ENCODE measurements around the gene HGS.
"Not testable (repeated sequence)": the region's sequence is repeated elsewhere in the genome, so short reads cannot be mapped to it uniquely, and the experiment has no call there.

HGS gene

DNA sequence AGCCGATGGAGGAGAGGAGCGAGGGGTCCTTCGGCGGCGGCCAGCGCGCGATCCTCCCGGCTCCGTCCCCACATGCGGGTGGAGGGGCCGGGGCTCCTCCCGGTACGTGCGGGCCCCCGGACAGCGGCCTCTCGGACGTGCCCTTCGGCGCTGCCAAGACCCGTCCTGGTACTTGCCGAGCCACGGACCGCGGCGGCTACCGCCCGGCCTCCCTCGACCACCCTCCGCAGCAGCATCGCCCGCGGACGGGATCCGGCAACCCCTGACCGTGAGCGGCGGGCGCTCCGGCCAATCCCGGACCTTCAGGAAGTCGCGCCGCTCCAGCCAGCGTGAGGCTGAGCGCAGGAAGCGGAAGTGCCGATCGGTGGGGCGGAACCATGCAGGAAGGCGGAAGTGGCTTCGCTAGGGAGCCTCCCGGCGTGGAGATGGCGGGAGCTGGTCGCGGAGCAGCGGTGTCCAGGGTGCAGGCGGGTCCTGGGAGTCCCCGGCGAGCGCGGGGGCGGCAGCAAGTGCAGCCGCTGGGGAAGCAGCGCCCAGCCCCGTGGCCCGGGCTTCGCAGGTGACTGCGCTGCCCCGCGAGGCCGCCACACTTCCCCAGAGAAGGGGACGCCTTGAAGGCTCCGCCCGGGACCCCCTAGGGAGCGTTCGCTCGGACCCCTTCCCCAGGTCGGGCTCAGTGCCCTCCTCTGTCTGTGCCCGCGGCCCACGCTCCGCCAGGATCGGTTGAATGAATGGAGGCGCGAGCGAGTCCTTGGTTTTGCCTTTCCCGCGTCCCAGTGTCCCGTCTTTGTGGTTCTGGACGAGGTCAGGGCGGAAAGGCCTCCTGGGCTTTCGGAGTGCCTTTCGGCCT lies 17.2 kb upstream of the HGS start, which contains the start of the genes CCDC137 and OXLD1:
Gene CCDC137 (plus strand): TSS at position 396 of the 850 bp plus-strand sequence. CDS start 30 bp downstream, at position 426.
Gene OXLD1 (minus strand): TSS at position 264 of the 850 bp plus-strand sequence. CDS start 28 bp downstream, at position 236.
- Histone ChIP-seq H3K4me3 (ENCODE audit: insufficient read length, low read depth) (peak within 1 kb of the TSS; percentile 93), H3K36me3 (ENCODE audit: insufficient read depth, insufficient read length, low read length) (peaks cover 59% of the 10 kb centered on the region), H3K27me3 (ENCODE audit: insufficient read depth, insufficient read length) (no peaks in the 10 kb centered on the region), H3K9ac (ENCODE audit: insufficient read length, low read depth) (peak within 1 kb of the TSS; percentile 100), H3K4me1 (ENCODE audit: insufficient read depth, insufficient read length) (peaks cover 25% of the 10 kb centered on the region), H3K9me3 (ENCODE audit: insufficient read depth, low read length) (no peaks in the 10 kb centered on the region)
- TF ChIP-seq YY1 (IDR thresholded peaks at IDR 0.05; ENCODE audit: insufficient read depth, insufficient read length) = peak; percentile 50
- no peak for TF ChIP-seq SUZ12 (IDR thresholded peaks at IDR 0.05; ENCODE audit: extremely low read depth, insufficient read depth, insufficient read length)
- peak; percentile 87 for DNase-seq (ENCODE audit: low read depth, low spot score)

DNA sequence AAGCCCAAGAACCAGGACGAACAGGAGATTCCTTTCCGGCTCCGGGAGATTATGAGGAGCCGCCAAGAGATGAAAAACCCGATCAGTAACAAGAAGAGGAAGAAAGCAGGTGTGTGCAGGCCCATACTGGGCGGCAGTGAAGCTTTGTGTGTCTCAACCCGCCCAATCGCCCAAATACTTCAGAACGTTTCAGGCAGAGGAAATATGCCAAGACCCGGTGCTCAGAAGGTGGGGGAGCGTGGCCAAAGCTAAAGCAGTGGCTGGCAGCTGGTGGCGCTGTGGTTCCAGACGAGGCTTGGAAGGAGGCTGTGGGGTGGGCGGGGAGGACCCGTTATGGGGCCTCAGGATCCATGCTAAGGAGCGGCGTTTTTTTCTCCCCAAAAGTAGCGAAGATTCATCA lies 16.1 kb upstream of the HGS start:
- H3K9me3 ChIP-seq (ENCODE audit: insufficient read depth, low read length) = no peaks in the 10 kb centered on the region
- peak overlapping the region; percentile 77 for H3K9ac ChIP-seq (ENCODE audit: insufficient read length, low read depth)
- H3K27me3 ChIP-seq (ENCODE audit: insufficient read depth, insufficient read length) = no peaks in the 10 kb centered on the region
- TF ChIP-seq SUZ12 (IDR thresholded peaks at IDR 0.05; ENCODE audit: extremely low read depth, insufficient read depth, insufficient read length) (no peak), ZNF274 (IDR thresholded peaks at IDR 0.05; ENCODE audit: low read depth, low read length) (no peak), YY1 (IDR thresholded peaks at IDR 0.05; ENCODE audit: insufficient read depth, insufficient read length) (no peak)
- no peak for DNase-seq (ENCODE audit: low read depth, low spot score)
- H3K36me3 ChIP-seq (ENCODE audit: insufficient read depth, insufficient read length, low read length) = peaks cover 71% of the 10 kb centered on the region
- peaks cover 28% of the 10 kb centered on the region for H3K4me1 ChIP-seq (ENCODE audit: insufficient read depth, insufficient read length)
- peak overlapping the region; percentile 24 for H3K4me3 ChIP-seq (ENCODE audit: insufficient read length, low read depth)

DNA sequence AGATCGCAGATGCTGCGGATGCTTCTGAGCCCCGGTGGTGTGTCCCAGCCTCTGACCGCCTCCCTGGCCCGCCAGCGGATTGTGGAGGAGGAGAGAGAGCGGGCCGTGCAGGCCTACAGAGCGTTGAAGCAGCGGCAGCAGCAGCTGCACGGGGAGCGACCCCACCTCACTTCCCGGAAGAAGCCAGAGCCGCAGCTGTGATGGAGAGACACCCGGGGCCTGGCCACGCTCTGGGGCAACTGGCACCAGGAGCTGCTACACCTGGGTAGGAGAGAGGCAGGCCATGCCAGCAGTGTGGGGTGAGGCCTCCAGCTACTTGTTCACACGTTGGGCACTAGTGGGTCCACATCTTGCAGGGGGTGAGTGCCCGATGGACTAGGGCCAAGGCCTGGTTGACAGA lies 11.3 kb upstream of the HGS start:
- Histone ChIP-seq H3K36me3 (ENCODE audit: insufficient read depth, insufficient read length, low read length) (peaks cover 84% of the 10 kb centered on the region), H3K9me3 (ENCODE audit: insufficient read depth, low read length) (no peaks in the 10 kb centered on the region), H3K9ac (ENCODE audit: insufficient read length, low read depth) (no peak overlapping the region), H3K4me3 (ENCODE audit: insufficient read length, low read depth) (no peak overlapping the region), H3K4me1 (ENCODE audit: insufficient read depth, insufficient read length) (peaks cover 14% of the 10 kb centered on the region), H3K27me3 (ENCODE audit: insufficient read depth, insufficient read length) (no peaks in the 10 kb centered on the region)
- no peak for DNase-seq (ENCODE audit: low read depth, low spot score)
- TF ChIP-seq YY1 (IDR thresholded peaks at IDR 0.05; ENCODE audit: insufficient read depth, insufficient read length) (no peak), SUZ12 (IDR thresholded peaks at IDR 0.05; ENCODE audit: extremely low read depth, insufficient read depth, insufficient read length) (no peak), ZNF274 (IDR thresholded peaks at IDR 0.05; ENCODE audit: low read depth, low read length) (no peak)

DNA sequence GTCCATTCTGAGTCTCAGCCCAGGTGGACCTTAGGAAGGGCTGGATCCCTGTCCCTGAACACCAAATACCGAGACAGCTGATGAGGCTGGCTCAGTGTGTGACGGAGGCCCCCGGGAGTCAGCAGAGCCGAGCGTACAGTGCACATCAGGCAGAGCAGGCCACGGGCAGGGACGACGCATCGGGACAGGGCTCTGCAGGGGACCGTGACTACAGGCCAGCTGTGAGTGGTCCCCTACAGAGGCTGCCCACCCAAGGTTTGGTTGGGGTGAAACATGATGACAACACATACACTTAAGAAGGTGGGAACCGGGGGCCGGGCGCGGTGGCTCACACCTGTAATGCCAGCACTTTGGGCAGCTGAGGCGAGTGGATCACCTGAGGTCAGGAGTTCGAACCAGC lies 10.9 kb upstream of the HGS start:
- no peak overlapping the region for H3K4me3 ChIP-seq (ENCODE audit: insufficient read length, low read depth)
- peaks cover 80% of the 10 kb centered on the region for H3K36me3 ChIP-seq (ENCODE audit: insufficient read depth, insufficient read length, low read length)

DNA sequence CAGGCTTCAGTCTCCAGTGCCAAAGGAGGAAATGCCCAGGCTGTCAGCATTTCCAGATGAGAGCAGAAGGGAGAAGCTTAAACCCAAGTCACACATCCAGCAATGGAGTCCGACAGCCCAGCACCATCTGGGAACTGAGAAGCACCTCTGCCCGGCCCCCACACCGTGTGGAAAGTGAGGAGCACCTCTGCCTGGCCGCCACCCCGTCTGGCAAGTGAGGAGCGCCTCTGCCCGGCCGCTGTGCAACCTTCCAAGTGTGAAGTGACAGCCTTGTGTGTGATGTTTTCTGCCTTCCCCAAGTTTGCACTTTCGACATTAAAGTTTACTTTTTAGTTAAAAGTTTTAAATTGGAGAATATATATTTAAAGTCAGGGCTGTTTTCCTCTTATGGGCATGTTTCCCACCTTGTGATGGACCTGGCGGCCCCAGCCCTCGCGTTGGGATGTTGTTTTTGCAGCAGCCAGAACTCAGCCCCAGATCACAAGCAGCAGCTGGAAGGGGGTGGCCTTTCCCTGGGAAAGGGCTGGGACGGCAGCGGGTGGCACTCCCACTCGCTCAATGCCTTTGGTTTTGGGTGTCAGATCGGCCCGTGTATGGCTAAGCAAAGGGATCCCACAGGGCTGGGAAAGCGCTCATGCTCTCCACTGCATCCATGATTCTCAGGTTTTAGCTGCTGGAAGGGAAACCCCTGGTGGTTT lies 10.1 kb upstream of the HGS start:
- no peak overlapping the region for H3K9ac ChIP-seq (ENCODE audit: insufficient read length, low read depth)
- peaks cover 8% of the 10 kb centered on the region for H3K4me1 ChIP-seq (ENCODE audit: insufficient read depth, insufficient read length)
- no peak for DNase-seq (ENCODE audit: low read depth, low spot score)
- no peaks in the 10 kb centered on the region for H3K9me3 ChIP-seq (ENCODE audit: insufficient read depth, low read length)
- peaks cover 72% of the 10 kb centered on the region for H3K36me3 ChIP-seq (ENCODE audit: insufficient read depth, insufficient read length, low read length)
- TF ChIP-seq ZNF274 (IDR thresholded peaks at IDR 0.05; ENCODE audit: low read depth, low read length) (no peak), SUZ12 (IDR thresholded peaks at IDR 0.05; ENCODE audit: extremely low read depth, insufficient read depth, insufficient read length) (no peak), YY1 (IDR thresholded peaks at IDR 0.05; ENCODE audit: insufficient read depth, insufficient read length) (no peak)
- H3K27me3 ChIP-seq (ENCODE audit: insufficient read depth, insufficient read length) = no peaks in the 10 kb centered on the region
- H3K4me3 ChIP-seq (ENCODE audit: insufficient read length, low read depth) = no peak overlapping the region

More for the DNA sequence above, 10.9 kb upstream of the HGS start:
- TF ChIP-seq YY1 (IDR thresholded peaks at IDR 0.05; ENCODE audit: insufficient read depth, insufficient read length) (no peak), ZNF274 (IDR thresholded peaks at IDR 0.05; ENCODE audit: low read depth, low read length) (no peak), SUZ12 (IDR thresholded peaks at IDR 0.05; ENCODE audit: extremely low read depth, insufficient read depth, insufficient read length) (no peak)
- no peaks in the 10 kb centered on the region for H3K27me3 ChIP-seq (ENCODE audit: insufficient read depth, insufficient read length)
- H3K9me3 ChIP-seq (ENCODE audit: insufficient read depth, low read length) = no peaks in the 10 kb centered on the region
- peaks cover 13% of the 10 kb centered on the region for H3K4me1 ChIP-seq (ENCODE audit: insufficient read depth, insufficient read length)
- H3K9ac ChIP-seq (ENCODE audit: insufficient read length, low read depth) = no peak overlapping the region
- DNase-seq (ENCODE audit: low read depth, low spot score) = no peak

DNA sequence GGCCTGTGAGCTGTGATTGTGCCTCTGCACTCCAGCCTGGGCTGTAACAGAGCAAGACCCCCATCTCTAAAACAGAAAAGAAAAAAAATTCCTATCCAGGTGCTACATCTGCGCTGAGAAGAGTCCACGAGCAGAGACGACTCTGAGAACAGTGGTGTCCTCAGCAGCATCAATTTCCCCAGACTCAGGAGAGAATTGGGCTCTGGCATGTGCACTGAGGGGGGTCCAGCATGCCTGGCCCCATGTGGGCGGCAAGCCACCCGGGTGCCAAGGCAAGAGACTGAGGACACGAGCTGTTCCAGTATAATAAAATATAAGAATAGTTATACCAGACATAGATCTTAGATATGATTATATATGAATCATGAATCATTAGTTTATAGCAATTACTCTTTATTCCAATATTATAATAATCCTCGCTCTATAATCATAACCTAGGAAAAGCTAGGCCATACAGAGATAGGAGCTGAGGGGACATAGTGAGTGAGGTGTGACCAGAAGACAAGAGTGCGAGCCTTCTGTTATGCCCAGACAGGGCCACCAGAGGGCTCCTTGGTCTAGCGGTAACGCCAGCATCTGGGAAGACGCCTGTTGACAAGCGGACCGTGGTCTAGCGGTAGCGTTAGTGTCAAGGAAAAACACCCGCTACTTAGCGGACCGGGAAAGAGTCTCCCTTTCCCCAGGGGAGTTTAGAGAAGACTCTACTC lies 8.1 kb upstream of the HGS start:
- H3K9ac ChIP-seq (ENCODE audit: insufficient read length, low read depth); H3K4me3 ChIP-seq (ENCODE audit: insufficient read length, low read depth); H3K4me1 ChIP-seq (ENCODE audit: insufficient read depth, insufficient read length); H3K27me3 ChIP-seq (ENCODE audit: insufficient read depth, insufficient read length); H3K9me3 ChIP-seq (ENCODE audit: insufficient read depth, low read length); DNase-seq (ENCODE audit: low read depth, low spot score): not testable (repeated sequence)
- H3K36me3 ChIP-seq (ENCODE audit: insufficient read depth, insufficient read length, low read length) = peaks cover 63% of the 10 kb centered on the region

DNA sequence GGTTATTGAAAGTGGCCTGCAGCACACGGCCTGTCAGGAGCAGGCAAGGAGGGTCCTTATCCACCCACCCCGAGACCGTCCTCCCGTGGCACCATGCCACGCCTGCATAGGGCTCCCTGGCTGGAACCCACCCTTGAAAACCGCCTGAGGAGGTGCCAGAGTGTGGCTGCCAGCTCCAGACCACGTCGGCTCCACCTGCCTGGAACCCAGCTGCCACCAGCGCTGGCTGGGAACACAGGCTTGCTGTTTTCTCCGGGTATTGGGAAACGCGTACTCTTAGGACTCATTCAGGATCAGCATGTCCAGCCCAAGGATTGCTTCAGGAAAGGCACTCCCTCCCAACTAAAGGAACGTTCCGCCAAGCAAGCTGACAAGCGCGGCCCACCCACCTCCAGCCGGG lies 6.9 kb upstream of the HGS start:
- peaks cover 63% of the 10 kb centered on the region for H3K36me3 ChIP-seq (ENCODE audit: insufficient read depth, insufficient read length, low read length)
- no peak overlapping the region for H3K9ac ChIP-seq (ENCODE audit: insufficient read length, low read depth)
- H3K4me3 ChIP-seq (ENCODE audit: insufficient read length, low read depth) = no peak overlapping the region
- H3K27me3 ChIP-seq (ENCODE audit: insufficient read depth, insufficient read length) = no peaks in the 10 kb centered on the region
- no peaks in the 10 kb centered on the region for H3K9me3 ChIP-seq (ENCODE audit: insufficient read depth, low read length)
- peaks cover 3% of the 10 kb centered on the region for H3K4me1 ChIP-seq (ENCODE audit: insufficient read depth, insufficient read length)
- TF ChIP-seq YY1 (IDR thresholded peaks at IDR 0.05; ENCODE audit: insufficient read depth, insufficient read length) = no peak
- no peak for DNase-seq (ENCODE audit: low read depth, low spot score)

All from NT2/D1 (cell line).